Gastroesophageal sphincter (tissue), 3 donors: ENCODE measurements around the gene DYSF.

ENCODE experiments used
- CTCF ChIP-seq, 4 experiments: fragments of 200-600 bp in 2 of 4; fragments of 450-650 bp in 2 of 4; sonication (generic) in 1 of 4; IDR thresholded peaks; one replicate each; pipeline ENCODE4 v1.5.1; 2017 to 2019; ENCODE audit warnings: antibody characterized with exemption in 4 of 4, mild to moderate bottlenecking in 2 of 4, moderate library complexity in 2 of 4
- EP300 ChIP-seq: sonication (generic); formaldehyde crosslinking; IDR thresholded peaks from one replicate; pipeline ENCODE4 v1.6.1; 2017; ENCODE audit warnings: antibody characterized with exemption, mild to moderate bottlenecking
- POLR2A ChIP-seq, 2 donors: fragments of 450-650 bp; IDR thresholded peaks; one replicate each; pipeline ENCODE4 v1.6.1; 2017; ENCODE audit warnings: antibody characterized with exemption in 2 of 2, mild to moderate bottlenecking in 2 of 2, moderate library complexity in 1 of 2

- TF ChIP-seq CTCF (IDR thresholded peaks at IDR 0.05) (no peak), EP300 (no peak), POLR2A (IDR thresholded peaks at IDR 0.05) (no peak)
These were observed 84.9 kb downstream of the DYSF start for GRCh38 chr2:71538241-71538640.
